MV-4-11 (cell line): ENCODE measurements around the gene BPIFB6.

Experiments used
- DNase-seq: peaks from one replicate; lab custom pipeline; 2025; lab: John Stamatoyannopoulos, UW

The BPIFB6 gene, protein sequence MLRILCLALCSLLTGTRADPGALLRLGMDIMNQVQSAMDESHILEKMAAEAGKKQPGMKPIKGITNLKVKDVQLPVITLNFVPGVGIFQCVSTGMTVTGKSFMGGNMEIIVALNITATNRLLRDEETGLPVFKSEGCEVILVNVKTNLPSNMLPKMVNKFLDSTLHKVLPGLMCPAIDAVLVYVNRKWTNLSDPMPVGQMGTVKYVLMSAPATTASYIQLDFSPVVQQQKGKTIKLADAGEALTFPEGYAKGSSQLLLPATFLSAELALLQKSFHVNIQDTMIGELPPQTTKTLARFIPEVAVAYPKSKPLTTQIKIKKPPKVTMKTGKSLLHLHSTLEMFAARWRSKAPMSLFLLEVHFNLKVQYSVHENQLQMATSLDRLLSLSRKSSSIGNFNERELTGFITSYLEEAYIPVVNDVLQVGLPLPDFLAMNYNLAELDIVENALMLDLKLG

DNA sequence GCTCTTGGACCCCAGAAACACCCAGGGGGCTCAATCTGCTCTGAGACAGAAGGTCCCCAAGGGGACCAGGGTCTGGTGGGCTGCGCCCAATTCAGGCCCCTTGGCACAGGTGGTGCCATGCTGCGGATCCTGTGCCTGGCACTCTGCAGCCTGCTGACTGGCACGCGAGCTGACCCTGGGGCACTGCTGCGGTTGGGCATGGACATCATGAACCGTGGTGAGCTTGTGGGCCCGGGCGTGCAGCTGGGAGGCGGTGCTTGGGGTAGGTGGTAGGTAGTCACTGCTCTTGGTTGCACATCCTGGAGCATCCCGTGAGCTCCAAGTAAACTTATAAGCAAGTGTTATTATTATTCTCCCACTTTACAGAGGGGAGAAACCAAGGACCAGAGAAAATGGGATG lies at the start of gene BPIFB6:
BPIFB6 (plus strand) TSS at position 118 of the 400 bp plus-strand sequence; CDS start at position 118, 0 bp downstream.
- no peak for DNase-seq

DNA sequence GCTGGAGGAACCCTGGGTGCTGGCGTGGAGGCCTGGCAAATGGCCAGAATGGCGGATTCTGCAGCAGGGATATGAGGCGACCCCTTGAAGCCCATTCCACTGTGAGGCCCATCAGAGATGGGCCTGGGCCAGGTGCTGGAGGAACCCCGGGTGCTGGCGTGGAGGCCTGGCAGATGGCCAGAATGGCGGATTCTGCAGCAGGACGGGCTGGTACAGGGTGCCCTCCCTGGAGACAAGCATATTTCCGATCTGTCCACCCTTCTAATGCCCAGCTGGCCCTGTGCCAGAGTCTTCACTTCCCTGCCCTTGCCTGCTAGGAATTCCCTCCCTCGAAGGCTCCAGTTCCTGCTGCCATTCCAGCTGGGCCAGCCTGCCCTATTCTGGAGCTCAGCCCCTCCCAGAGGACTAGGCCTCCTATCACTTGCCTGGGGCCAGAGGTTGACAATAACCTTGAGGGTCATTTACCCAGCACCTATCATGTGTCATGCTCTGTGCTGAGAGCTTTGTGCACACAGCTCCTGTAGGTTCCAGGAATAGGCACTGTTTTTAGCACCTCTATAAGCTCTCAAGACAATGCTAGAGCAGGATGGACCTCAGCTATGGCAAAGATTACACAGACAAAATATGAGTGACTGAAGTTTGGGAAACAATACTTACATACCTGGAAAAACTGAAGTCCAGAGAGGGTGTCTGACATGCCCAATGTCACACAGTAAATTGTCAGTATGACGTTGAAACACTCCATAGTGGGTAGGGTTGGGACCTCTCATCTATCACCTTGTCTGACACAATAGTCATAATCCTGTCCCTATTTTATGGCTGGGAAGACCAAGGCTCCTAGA lies 48.6 kb upstream of the BPIFB6 start:
- no peak for DNase-seq

DNA sequence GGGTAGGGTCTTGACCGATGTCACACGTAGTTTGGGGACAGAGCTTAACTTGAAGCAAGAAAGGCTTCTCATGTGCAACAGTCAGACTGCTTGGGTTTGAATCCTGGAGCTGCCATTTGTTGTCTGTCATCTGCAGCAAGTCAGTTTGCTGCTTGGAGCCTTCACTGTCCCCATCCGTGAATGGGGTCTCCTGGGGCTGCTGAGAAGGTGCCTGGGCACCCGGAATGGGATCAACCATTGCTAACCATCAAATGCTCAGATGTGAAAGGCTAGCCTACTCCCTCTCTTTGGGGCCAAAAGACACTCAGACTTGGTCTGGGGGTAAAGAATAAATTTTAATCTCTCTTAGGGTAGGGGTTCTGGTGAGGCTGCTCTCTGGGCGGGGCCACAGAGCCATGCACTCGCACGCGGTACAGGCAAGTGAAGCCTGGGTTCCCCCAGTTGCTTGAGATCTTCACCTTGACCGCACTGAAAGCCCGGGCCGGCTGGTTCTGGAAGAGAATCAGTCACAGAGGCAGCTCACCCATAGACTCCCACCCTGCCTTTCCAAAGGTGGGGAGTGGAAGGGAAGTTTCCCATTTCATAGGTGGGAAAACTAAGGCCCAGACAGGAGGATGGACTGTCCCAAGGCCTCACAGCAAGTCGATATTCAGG lies 47.9 kb upstream of the BPIFB6 start:
- no peak for DNase-seq

DNA sequence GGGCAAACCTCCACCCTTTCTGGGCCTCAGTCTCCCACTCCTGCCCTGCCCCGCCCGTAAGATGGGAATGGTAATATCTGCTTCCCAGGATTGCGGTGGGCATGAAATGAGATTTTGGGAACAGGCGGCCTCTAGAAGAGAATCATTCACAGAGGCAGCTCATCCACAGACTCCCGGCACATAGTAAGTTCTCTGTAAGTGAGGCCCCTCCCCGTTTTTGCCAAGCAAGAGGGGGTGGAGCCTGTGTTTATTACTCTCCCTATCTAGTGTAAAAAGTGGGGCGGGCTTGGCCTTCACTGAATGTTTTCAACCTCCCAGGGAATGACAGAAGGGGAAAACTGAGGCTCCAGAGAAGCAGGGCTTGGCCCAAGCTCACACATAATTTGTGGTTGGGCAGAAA lies 47.3 kb upstream of the BPIFB6 start:
- DNase-seq: no peak

DNA sequence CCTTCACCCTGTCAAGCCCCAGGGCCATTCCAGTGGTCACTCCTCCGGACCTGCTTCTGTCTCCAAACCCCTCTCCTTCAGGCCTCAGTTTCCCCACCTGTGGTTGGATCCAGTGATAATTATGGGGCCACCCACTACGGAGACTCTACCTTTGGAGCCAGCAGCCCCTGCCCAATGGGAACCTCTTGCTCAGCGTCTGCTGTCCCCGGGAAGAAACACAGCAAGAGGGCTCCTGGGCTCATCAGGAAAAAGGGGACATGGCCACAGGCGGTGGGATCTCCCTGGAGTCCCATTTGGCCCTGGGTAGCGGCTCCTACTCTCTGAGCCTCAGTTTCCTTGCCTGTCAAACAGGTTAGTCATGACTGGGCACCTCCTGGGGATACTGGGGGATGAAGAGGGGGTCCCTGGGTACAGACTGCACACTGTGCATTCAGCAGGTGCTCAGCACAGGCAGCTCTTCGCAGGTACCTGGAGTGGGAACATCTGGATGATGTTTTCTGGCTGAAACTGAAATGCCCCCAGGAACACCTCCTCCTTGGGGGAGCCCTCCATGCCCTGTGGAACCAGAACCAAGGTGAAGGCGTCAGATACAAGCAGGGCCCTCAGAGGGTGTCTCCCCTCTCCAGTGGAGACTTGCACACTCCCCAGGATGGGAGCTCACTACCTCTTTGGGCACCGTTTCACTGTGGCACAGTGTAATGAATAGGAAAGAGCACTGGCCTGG lies 46.7 kb upstream of the BPIFB6 start:
- DNase-seq: no peak

DNA sequence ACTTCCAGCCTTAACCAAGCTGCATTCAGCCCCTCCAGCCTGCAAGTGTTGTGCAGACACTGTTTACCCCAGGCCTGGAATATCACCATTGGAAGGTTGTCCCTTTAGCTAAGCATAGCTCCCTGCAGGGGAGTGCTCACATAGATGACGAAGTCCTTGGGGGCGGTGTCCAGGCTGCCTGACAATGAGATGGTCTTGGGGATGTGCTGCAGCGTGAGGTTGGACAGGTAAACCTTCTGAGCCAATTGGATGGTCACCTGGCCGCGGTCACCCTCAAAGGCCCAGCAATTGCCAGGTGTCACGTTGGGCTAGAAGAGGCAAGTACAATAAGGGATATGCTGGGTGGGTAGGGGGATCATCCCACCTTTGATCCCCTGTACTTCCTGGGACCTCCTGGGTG lies 45.9 kb upstream of the BPIFB6 start:
- no peak for DNase-seq

DNA sequence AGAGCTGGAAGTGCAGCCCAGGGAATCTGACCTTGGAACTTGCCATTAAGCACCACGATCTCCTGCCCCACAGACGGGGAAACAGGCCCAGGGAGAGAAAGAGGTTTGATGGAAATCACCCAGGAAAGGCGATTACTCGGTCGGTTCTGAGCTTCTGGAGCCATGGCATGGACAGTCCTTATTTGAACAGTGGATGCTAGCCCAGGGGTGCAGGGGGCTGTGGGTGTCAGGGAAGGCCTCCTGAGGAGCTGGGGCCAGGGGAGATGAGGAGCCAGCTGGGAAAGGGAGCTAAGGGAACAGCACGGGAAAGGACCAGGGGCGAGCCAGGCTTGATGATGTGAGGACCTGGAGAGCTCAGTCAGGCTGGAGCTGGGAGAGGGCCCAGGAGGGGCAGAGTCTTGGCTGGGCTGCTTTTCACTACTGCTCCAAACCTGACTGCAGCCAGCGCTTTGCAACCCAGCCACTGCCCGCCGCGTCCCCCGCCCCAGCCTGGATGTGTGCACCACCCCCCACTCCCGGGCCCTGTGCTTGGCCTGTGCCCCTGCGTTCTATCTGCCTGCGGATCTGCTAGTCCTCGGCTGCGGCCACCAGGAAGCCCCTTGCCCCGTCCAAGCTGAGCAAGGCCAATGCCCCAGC lies 45.0 kb upstream of the BPIFB6 start:
- DNase-seq: no peak

DNA sequence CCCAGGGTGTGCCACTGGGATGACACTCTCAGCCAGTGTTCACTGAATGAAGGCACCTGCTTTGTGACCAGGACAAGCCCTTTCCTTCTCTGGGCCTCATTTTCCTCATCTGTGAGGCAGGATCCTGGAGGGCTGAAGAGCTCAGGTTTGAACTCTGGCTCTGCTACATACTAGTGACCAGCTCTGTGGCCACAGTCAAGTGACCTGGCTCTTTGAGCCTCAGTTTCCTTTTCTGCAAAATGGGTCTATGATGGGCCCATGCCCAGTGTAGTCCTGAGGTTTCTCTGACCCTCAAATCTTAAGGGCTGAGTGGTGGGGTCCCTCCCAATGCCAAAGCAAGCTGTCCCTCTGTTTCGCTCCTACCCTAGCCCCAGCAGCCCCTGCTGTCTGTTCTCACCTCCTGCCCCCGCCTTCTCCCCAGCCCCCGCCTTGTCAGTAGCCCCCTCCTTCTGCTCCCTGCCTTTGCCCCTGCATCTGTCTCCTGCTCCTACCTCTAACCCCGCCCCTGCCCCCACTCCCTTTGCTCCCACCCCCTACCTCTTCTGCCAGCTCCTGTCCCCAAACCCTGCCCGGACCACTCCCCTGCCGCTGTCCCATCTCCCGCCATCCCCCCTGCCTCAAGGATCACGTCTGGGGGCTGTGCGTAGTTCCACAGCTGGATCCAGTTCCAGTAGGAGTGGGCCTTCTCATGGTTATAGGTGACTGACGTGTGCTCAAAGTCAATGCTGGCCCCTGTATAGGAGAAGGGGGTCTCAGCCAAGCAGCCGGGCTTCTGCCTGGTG lies 44.2 kb upstream of the BPIFB6 start:
- no peak for DNase-seq

DNA sequence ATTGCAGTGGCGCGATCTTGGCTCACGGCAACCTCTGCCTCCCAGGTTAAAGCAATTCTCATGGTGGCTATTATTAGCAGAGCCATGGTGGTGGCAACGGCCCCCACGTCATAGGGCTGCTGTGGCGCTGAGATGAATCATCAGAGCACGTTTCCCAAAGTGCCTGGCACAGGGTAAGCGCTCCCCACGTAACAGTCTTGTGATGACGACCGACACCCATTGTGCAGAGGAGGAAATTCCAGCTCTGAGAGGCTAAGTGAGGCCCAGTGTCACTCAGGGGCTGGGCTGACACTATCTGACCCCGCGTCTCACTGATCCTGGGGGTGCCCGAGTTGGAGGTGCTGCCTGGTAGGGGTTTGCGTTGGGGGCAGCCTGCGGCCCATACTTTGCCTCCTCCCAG lies 43.4 kb upstream of the BPIFB6 start:
- DNase-seq: peak; percentile 11

DNA sequence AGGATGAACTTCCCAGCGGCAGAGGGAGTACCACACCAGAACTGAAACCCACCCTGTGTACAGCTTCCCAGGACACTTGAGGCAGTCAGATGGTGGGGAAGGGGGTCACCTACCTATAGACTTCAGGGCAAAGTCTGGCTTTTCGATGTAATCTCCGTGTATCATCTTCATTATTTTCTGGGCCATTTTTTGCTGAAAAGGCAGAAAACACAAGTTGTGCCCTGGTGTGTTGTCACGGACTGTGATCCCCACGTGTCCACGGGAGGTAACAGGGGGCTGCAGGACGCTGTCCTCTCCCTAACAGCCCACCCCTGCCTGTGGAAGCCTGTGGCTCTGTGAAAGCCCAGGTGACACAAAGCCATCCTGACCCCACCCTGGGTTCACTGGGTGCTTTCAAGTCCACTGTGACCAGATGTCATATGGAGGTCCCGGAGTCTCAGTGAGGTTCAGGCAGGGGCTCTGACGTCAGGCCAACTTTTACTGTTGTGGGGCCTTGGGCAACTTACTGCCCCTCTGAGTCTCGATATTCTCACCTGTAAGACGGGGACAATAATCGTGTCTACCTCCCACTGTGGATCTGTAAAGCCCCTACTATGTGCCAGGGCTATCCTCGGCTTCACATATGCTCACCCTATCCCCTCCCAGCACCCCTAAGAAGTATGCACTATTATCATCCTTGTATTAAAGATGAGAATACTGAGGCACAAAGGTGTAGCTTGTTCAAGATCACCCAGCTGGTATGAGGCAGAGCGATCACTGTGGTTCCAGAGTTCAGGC lies 41.8 kb upstream of the BPIFB6 start:
- DNase-seq: no peak

DNA sequence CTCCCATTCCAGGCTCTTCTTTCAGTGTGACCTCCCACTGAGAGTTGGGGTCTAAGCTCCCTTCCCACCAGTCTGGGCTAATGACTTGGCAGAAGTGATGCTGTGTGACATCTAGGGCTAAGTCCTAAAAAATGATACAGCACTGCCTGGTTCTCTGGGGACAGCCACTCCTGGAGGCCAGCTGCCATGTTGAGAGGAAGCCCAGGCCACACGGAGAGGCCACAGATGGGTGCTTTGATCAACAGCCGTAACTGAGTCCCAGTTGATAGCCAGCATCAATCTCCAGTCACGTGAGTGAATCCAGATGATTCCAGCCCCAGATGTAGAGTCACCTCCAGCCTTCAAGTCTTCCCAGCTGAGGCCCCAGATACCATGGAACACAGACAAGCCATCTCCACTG lies 41.0 kb upstream of the BPIFB6 start:
- DNase-seq: no peak

DNA sequence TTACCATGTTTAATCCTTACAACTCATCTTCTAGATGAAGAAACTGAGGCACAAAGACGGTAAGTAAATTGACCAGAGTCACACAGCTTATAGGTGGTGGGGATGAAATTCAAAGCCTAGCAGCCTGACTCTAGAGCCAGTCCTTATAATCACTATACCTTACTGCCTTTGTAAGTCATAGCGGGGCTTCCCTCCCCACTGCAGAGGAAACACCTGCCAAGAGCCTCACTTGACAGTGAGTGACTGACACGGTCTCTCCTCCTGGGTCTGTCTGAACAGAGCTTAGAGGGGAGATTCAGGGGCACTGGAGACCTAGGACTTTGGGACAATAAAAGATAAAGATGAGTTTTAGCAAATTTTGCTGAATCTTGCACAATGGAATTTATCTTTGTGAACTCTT lies 40.1 kb upstream of the BPIFB6 start:
- no peak for DNase-seq

DNA sequence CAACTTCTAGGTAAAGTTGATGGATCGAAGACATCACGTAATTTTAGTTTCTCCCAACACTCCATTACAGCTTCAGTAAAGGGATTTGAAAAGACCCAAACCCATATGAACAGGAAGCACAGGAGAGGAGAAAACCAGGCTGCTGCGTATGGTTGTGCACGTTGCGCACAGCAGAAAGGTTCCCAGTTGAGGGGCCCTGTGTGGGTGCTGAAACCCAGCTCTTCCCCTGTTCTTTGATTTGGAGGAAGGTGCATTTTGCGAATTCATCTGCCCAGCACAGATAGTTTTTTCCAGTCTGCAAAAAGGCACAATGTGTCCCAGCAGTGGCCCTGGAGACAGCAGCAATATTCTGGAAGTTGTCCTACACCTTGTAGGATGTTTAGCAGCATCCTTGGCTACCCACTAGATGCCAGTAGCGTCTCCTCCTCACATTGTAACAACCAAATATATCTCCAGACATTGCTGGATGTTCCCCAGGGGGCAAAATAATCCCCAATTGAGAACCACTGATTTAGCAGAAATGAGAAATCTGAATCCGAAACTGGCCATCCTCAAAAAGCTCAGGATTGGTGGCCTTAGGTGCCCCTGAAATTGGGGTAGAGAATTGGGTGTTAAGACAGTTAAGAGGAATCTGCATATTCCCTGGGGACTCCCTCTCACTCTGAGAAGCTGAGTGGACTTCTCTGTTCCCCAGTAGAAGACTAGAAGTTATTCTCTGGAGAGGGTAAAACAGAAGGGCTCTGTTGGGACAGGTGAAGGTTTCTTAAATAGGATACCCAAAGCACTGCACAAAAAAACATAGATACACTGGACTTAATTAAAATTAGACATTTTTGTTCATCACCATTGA lies 39.4 kb upstream of the BPIFB6 start:
- DNase-seq: no peak

DNA sequence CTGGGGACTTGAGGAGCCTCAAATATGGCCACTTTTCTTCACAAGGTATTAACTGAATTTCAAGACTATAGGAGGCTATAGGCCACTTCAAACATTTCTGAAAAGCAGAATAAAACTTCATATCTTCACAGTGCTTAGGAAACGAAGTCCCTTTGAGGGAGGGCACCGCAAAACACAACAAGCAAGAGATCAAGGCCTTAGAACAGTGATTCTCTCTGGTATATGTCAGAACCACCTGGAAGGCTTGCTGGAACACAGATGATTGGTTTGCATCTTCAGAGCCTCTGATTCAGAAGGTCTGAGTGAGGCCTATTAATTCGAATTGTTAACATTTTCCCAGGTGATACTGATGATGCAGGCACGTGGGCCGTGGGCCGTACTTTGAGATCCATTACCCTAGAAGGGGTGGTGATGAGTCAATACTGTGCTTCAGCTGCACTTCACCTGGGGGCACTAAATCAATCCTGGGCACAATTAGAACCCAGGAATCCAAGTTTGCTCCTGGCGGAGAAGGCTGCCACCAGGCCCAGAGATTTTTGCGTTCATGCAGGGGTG lies 37.9 kb upstream of the BPIFB6 start:
- no peak for DNase-seq

DNA sequence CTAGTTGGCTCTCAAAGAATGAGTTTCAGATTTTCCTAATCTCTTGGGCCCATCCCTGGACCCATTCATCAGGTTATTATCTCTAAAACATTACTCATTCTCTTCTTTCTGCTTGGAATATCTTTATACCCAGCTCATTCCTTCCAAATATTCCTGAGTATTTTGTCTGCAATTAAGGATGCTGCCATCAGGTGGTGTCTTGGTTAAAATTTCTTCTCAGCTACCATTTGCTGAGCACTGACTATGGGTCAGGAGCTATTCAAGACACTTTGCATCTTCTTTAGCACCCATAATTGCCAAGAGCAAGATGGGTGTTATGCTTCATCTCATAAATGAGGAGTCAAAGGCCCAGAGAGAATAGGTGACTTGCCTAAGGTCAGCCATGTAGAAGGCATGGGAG lies 35.6 kb upstream of the BPIFB6 start:
- no peak for DNase-seq

DNA sequence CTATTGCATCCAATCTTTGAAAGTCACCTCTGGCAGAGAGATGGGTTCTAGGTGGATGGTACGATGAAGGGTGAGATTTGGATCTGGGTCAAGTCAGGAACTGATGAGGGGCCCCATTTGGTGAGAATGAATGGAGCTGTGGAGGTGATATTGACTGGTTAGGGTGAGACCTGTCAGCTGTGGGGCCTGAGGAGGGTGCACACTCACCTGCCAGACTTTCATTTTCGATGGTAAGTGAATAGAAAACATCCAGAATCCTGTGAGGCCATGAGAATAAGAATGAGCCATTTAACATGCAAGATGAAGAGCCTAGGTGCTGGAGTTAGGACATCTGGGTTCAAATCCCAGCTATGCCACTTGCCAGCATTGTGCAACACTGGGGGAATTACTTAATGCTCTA lies 34.0 kb upstream of the BPIFB6 start:
- no peak for DNase-seq

DNA sequence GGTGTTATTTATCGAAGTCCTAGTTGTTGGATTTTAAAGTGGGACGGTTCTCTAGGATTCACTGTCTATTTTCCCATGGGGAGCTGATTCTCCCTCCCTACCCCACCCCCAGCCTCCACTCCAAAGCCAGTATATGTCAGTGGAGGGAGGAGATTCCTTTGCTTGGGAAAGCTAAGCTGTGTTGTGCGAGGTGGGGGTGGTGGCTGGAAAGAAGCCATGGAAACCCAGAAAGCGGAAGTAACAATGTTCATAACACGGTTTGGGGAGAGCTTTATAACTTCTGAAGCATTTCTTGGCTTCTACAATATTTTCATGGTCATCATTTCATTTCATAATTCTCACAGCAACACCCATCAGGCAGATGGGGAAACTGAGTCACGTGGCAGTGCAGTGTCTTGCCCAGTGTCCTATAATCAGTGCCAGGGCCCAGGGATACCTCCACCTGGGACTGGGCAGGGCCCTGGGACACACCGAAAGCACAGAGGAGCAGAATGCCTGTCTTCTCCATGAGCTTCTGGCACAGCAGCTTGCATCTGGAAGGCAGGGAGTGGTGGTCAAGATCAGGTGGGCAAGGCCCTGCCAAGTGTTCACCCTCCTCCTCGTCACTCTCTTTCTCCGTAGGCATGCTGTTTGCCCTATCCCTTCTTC lies 31.7 kb upstream of the BPIFB6 start:
- DNase-seq: peak; percentile 70

DNA sequence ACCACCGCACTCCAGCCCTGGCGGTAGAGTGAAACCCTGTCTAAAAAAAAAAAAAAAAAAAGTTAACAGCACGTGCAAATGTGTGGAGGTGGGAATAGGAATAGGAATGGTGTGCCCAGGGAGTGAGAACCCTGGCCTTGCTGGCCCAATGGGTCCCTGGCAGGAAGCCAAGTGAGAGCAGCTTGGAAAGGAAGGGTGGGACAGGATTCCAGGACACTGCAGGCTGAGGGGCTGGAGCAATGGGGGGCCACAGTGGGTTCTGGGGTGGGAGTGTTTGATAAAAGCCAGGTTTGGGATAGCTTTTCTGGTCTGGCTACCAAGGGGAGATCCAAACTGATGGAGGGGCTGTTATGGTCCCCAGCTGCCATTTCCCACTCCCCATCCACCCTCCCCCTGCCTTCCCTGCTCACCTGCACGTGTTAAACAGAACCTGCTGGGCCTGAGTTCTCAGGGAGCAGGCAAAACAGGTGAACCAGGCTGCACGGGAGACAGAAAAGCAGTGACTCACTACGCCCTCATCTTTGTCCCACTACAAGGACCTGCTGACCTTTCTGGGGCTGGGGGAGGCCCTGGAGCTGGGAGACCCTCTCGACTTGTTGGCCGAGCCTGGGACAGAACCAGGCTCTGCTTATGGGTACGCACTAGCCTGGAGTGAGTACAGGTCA lies 30.5 kb upstream of the BPIFB6 start:
- DNase-seq: no peak
